GM13976 (cell line): Measurements from ENCODE around the gene ECI1.

Experiments
- DNase-seq: peaks from one replicate; pipeline ENCODE4 v3.0.0; 2012; ENCODE audit warnings: low spot score
- in situ Hi-C: fragments of 300-500 bp; cut with MboI; formaldehyde crosslinking; loops from one replicate; pipeline ENCODE4 v1.12.0; 2022; ENCODE audit warnings: low sequenced_read_pairs, mixed read lengths, inconsistent platforms; ENCODE audit not compliant: unreplicated experiment
- TF ChIP-seq, protein P1 (sequence below): IDR thresholded peaks from 2 replicates; pipeline ENCODE4 v1.5.1; 2012; ENCODE audit warnings: borderline replicate concordance, mild to moderate bottlenecking; ENCODE audit not compliant: insufficient read depth; ENCODE audit errors: extremely low read depth, missing control alignments, control extremely low read depth

ECI1 gene

DNA sequence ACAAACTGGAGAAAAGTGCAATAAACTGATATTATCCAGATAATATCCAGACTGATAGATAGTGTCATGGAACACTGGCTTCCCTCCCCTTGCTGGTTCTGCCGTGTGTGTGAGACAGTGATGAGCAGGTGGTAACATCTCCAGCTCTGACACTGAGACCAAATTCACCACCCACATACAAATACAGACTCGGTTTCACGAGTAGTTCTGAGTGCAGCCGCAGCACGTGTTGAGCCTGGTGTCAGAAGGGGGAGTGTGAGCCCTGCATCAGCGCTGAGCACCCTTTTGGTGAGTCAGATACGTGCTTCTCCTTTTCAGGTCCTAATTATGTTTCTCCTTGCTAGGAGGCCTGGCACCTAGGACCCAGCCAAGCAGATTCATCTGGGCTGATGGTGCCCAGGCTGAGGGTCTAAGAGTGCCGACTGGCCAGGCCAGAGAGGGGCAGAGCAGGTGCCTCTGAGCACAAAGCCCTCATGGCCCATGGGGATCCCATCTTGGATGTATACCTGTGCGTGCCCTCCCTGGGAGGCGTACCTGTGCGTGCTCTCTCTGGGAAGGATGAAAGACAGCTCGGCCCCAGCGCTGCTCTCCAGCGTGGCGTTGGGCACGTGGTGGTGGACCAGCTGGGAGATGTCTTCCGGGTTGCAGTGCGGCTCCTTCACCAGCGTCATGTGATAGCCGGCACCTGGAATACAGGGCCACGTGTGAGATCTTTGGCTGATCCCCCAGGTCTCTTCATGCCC, 43.8 kb upstream of the ECI1 start:
- DNase-seq: peak; percentile 63
- TF ChIP-seq, protein P1, sequence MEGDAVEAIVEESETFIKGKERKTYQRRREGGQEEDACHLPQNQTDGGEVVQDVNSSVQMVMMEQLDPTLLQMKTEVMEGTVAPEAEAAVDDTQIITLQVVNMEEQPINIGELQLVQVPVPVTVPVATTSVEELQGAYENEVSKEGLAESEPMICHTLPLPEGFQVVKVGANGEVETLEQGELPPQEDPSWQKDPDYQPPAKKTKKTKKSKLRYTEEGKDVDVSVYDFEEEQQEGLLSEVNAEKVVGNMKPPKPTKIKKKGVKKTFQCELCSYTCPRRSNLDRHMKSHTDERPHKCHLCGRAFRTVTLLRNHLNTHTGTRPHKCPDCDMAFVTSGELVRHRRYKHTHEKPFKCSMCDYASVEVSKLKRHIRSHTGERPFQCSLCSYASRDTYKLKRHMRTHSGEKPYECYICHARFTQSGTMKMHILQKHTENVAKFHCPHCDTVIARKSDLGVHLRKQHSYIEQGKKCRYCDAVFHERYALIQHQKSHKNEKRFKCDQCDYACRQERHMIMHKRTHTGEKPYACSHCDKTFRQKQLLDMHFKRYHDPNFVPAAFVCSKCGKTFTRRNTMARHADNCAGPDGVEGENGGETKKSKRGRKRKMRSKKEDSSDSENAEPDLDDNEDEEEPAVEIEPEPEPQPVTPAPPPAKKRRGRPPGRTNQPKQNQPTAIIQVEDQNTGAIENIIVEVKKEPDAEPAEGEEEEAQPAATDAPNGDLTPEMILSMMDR: no peak
- in situ Hi-C loops: no loop called here

DNA sequence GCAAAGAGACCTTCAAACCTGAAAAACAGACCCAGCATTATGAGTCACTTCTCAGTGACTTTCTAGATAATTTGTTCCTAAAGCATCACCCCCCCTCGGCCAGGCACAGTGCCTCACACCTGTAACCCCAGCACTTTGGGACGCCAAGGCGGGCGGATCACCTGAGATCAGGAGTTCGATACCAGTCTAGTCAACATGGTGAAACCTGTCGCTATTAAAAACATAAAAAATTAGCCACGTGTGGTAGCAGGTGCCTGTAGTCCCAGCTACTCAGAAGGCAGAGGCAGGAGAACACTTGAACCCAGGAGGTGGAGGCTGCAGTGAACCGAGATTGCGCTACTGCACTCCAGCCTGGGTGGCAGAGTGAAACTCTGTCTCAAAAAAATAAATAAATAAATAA, 40.8 kb upstream of the ECI1 start:
- in situ Hi-C loops: no loop called here

DNA sequence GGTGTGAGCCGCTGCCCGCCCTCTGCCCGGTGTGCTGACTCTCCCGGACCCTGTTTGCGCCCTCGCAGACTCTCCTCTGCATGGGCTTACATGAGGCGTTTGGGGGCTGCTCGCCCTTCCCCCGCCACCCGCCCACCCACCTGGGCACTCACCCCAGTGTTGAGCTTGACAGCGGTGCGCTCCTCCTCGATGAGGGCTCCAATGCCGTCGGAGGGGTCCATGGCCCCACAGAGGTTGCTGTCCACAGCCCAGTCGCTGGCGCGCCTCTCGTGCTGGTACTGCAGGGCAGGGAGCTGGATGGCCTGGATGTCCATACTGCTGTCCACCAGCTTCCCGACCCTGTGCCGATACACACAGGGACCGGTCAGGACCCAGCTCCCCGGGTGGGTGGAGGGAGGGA, 37.9 kb upstream of the ECI1 start:
- in situ Hi-C loops: no loop called here
- DNase-seq: no peak
- TF ChIP-seq, protein P1: no peak

More for the DNA sequence above, 40.8 kb upstream of the ECI1 start:
- TF ChIP-seq, protein P1: no peak
- no peak for DNase-seq

DNA sequence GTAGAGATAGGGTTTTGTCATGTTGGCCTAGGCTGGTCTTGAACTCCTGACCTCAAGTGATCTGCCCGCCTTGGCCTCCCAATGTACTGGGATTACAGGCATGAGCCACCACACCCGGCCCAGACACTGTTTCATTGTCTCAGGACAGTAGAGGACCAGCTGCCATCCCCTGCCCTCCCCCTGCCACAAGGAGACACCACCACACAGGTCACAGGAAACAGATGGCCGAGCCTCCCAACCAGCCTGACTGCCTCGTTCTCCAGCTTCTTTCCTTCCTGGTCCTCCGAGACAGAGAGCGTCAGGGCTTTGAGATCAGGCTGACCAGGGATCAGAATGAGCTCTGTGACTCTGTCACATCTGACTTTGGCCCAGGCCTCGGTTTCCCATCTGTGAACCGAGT, 37.3 kb upstream of the ECI1 start:
- in situ Hi-C loops: no loop called here
- TF ChIP-seq, protein P1: no peak
- no peak for DNase-seq

DNA sequence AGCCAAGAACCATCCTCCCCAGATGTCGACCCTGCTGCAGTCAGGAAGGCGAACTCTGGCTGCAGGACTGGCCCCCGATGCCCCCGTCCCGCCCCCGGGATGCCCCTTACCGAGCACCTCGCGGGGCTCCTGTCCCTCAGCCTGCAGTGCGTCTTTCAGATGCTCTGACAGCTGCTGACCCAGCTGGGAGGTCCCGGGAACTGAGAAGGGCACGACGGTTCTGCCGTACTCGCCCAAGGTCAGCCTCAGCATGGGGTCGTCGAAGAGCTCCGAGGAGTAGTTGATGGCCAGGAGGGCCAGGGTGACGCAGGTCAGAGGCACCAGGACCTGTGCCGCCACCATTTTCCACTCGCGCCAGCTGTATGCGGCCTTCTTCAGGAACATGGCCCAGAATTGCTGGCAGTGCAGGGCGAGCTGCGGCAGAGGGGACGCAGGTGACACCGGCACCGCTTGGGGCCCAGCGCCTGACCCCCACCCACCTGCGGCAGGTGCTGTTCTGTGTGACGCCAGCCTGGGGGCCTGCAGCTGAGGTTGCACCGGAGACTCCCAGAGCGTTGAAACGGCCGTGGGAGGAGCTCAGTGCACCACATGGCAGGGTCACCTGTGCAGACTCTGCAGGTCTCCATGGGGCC, 36.6 kb upstream of the ECI1 start:
- in situ Hi-C loops: no loop called here
- TF ChIP-seq, protein P1: no peak
- no peak for DNase-seq

DNA sequence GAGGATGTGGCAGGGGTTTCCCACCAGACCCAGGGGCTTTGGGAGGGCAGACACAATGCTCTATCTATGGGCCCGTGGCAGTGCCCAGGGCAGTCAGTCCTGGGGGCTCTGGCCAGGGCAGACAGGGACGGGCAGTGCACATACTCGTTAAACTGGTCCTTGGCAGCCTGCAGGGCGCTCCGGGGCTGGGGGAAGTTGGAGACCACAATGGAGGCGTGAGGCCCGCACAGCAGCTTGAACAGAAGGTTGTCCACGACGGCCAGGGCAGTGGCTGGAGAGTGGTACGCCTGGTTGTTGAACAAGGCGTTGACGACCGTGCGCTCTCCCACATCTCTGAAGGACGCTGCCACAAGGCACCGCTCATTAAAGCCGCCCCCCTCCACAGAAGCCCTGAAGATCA, 35.2 kb upstream of the ECI1 start:
- in situ Hi-C loops: no loop called here
- TF ChIP-seq, protein P1: no peak

More for the DNA sequence above, 35.2 kb upstream of the ECI1 start:
- DNase-seq: no peak
